H9 (cell line): ENCODE data around the gene IL1R2. TPM values are rescaled to one million over a fixed set of nuclear protein-coding genes. Genes with fewer than 3 reads are reported as not detected.

Experiments used
- DNase-seq: peaks from one replicate; pipeline ENCODE4 v3.0.0-alpha.2; 2017
- H2AFZ ChIP-seq: one replicate; pipeline ENCODE4 v1.6.1; 2013; ENCODE audit warnings: mild to moderate bottlenecking, low read length, control low read depth, moderate library complexity
- H2AK5ac ChIP-seq: 2 replicates; pipeline ENCODE4 v1.6.1; 2013; ENCODE audit warnings: low read length, control low read depth, mixed read lengths; ENCODE audit not compliant: insufficient read length
- H2BK120ac ChIP-seq: one replicate; pipeline ENCODE4 v1.6.1; 2013; ENCODE audit warnings: low read depth, mild to moderate bottlenecking, low read length, control low read depth, inconsistent platforms; ENCODE audit not compliant: poor library complexity, severe bottlenecking
- H2BK12ac ChIP-seq: 2 replicates; pipeline ENCODE4 v1.6.1; 2013; ENCODE audit warnings: low read length, control low read depth, mixed read lengths, low read depth; ENCODE audit not compliant: insufficient read length
- H2BK15ac ChIP-seq: 2 replicates; pipeline ENCODE4 v1.6.1; 2013; ENCODE audit warnings: low read depth, low read length, control low read depth
- H2BK20ac ChIP-seq: one replicate; pipeline ENCODE4 v1.6.1; 2013; ENCODE audit warnings: low read depth, mild to moderate bottlenecking, low read length, control low read depth, inconsistent platforms; ENCODE audit not compliant: poor library complexity, severe bottlenecking
- H2BK5ac ChIP-seq: 2 replicates; pipeline ENCODE4 v1.6.1; 2013; ENCODE audit warnings: low read length, control low read depth, mixed read lengths; ENCODE audit not compliant: insufficient read length
- H3K14ac ChIP-seq: 2 replicates; pipeline ENCODE4 v1.6.1; 2013; ENCODE audit warnings: low read length, control low read depth; ENCODE audit not compliant: insufficient read depth
- H3K18ac ChIP-seq: 2 replicates; pipeline ENCODE4 v1.6.1; 2013; ENCODE audit warnings: low read depth, mild to moderate bottlenecking, mixed read lengths, low read length, control low read depth; ENCODE audit not compliant: insufficient read length
- H3K23ac ChIP-seq: 2 replicates; pipeline ENCODE4 v1.6.1; 2013; ENCODE audit warnings: low read length, control low read depth, mixed read lengths, low read depth; ENCODE audit not compliant: insufficient read length
- H3K23me2 ChIP-seq: 2 replicates; pipeline ENCODE4 v1.6.1; 2013; ENCODE audit warnings: low read depth, mild to moderate bottlenecking, mixed read lengths, low read length, control low read depth; ENCODE audit not compliant: insufficient read length, poor library complexity, severe bottlenecking
- H3K27ac ChIP-seq: 2 replicates; pipeline ENCODE4 v1.5.1; 2013; ENCODE audit warnings: low read length, control low read depth, mixed read lengths, low read depth; ENCODE audit not compliant: insufficient read length
- H3K27me3 ChIP-seq: 2 replicates; pipeline ENCODE4 v1.6.1; 2013; ENCODE audit warnings: low read length, control low read depth, inconsistent platforms; ENCODE audit not compliant: insufficient read depth
- H3K4ac ChIP-seq: 2 replicates; pipeline ENCODE4 v1.6.1; 2013; ENCODE audit warnings: low read depth, mild to moderate bottlenecking, control low read depth, inconsistent platforms, low read length, moderate library complexity
- H3K4me1 ChIP-seq: 2 replicates; pipeline ENCODE4 v1.6.1; 2013; ENCODE audit warnings: low read length, control low read depth, inconsistent platforms; ENCODE audit not compliant: insufficient read depth
- H3K4me2 ChIP-seq: 2 replicates; pipeline ENCODE4 v1.6.1; 2013; ENCODE audit warnings: low read length, control low read depth, mixed read lengths; ENCODE audit not compliant: insufficient read length, insufficient read depth
- H3K56ac ChIP-seq: 2 replicates; pipeline ENCODE4 v1.6.1; 2013; ENCODE audit warnings: low read depth, mild to moderate bottlenecking, mixed read lengths, low read length, control low read depth; ENCODE audit not compliant: insufficient read length
- H3K79me1 ChIP-seq: 2 replicates; pipeline ENCODE4 v1.6.1; 2013; ENCODE audit warnings: low read depth, mild to moderate bottlenecking, moderate library complexity, low read length, control low read depth, inconsistent platforms; ENCODE audit not compliant: insufficient read depth, poor library complexity, severe bottlenecking
- H3K79me2 ChIP-seq: 2 replicates; pipeline ENCODE4 v1.6.1; 2013; ENCODE audit warnings: low read length, control low read depth, inconsistent platforms; ENCODE audit not compliant: insufficient read depth
- H3K9ac ChIP-seq: 2 replicates; pipeline ENCODE4 v1.6.1; 2013; ENCODE audit warnings: low read length, control low read depth, mixed read lengths; ENCODE audit not compliant: insufficient read length; ENCODE audit errors: extremely low read depth
- H3K9me3 ChIP-seq: one replicate; pipeline ENCODE4 v1.6.1; 2013; ENCODE audit warnings: low read depth, low read length, inconsistent platforms; ENCODE audit not compliant: control insufficient read depth
- H3T11ph ChIP-seq: one replicate; pipeline ENCODE4 v1.6.1; 2013; ENCODE audit warnings: mild to moderate bottlenecking, low read length, control low read depth, inconsistent platforms
- H4K20me1 ChIP-seq: one replicate; pipeline ENCODE4 v1.6.1; 2013; ENCODE audit not compliant: control insufficient read depth, insufficient read length, insufficient read depth
- H4K5ac ChIP-seq: 2 replicates; pipeline ENCODE4 v1.6.1; 2013; ENCODE audit warnings: low read depth, mild to moderate bottlenecking, mixed read lengths, low read length, control low read depth; ENCODE audit not compliant: insufficient read length
- H4K8ac ChIP-seq: replicated peaks from 2 replicates; pipeline ENCODE4 v1.6.1; 2013; ENCODE audit warnings: low read length, control low read depth, mixed read lengths, low read depth; ENCODE audit not compliant: insufficient read length
- H4K91ac ChIP-seq: 2 replicates; pipeline ENCODE4 v1.6.1; 2013; ENCODE audit warnings: low read depth, mild to moderate bottlenecking, moderate library complexity, mixed read lengths, low read length, control low read depth; ENCODE audit not compliant: insufficient read length
- H3K27ac Mint-ChIP-seq, 3 experiments: 2 replicates in 2 of 3; 3 replicates in 1 of 3; pipeline ENCODE4 v1.8.0; 2020 to 2021; ENCODE audit warnings: mixed read lengths in 3 of 3, mild to moderate bottlenecking in 1 of 3, moderate library complexity in 1 of 3
- H3K27me3 Mint-ChIP-seq: 2 replicates; pipeline ENCODE4 v1.8.0; 2021; ENCODE audit warnings: low read depth, mild to moderate bottlenecking, moderate library complexity, mixed read lengths
- H3K36me3 Mint-ChIP-seq, 3 experiments: 2 replicates in 2 of 3; 3 replicates in 1 of 3; pipeline ENCODE4 v1.8.0; 2020 to 2021; ENCODE audit warnings: low read depth in 3 of 3, mixed read lengths in 3 of 3; ENCODE audit not compliant: insufficient read depth in 1 of 3
- H3K4me1 Mint-ChIP-seq, 2 experiments: 2 replicates each; pipeline ENCODE4 v1.8.0; 2020; ENCODE audit warnings: mixed read lengths in 2 of 2
- H3K4me3 Mint-ChIP-seq, 2 experiments: 2 replicates in 1 of 2; 3 replicates in 1 of 2; pipeline ENCODE4 v1.8.0; 2020 to 2021; ENCODE audit warnings: mild to moderate bottlenecking in 2 of 2, mixed read lengths in 2 of 2, moderate library complexity in 1 of 2
- H3K9me3 Mint-ChIP-seq, 2 experiments: 2 replicates in 1 of 2; 3 replicates in 1 of 2; pipeline ENCODE4 v1.8.0; 2020; ENCODE audit warnings: mild to moderate bottlenecking in 2 of 2, mixed read lengths in 2 of 2, moderate library complexity in 1 of 2
- WGBS: extraction: QIAGEN DNeasy Blood & Tissue Kit; methylation state at CpG from one replicate; pipeline ENCODE4 v1.1.7; 2013; ENCODE audit warnings: missing lambda C conversion rate, low lambda C conversion rate, mixed read lengths; ENCODE audit not compliant: insufficient read length; ENCODE audit errors: extremely low coverage; 5-methylcytosine and 5-hydroxymethylcytosine counted together
- total RNA-seq: library from RNA; stranded (reverse); gene quantifications from 2 replicates; pipeline ENCODE4 v1.2.1, GENCODE V29; 2021
- TF ChIP-seq, protein P1 (sequence below): fragments of 200-600 bp; sonication (generic); conservative IDR thresholded peaks from 3 replicates; pipeline ENCODE4 v1.8.0; 2021; ENCODE audit warnings: antibody characterized with exemption, mild to moderate bottlenecking

The IL1R2 gene
- total RNA-seq, 1 experiment from 2014 or later, result not detected

DNA sequence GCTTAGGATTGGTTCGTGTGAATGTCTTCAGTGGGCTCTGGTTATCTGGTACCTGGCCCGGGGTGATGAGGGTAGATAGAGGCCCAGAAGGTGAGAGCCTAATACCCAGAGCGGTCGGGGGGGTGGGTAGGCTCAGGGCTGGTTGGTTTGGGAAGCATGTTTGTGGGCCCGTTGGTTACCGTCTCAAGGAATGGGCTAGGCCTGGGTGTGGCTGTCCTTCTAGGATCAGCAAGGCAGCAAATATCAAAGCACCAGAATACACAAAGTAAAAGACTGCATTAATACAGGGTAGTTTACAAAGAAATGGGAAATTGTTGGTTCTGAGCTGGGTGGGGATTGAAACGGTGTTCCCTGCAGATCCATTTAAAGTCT lies 6.0 kb upstream of the IL1R2 start:
- Histone ChIP-seq H3K4ac (no peak overlapping the region), H4K91ac (no peak overlapping the region), H2BK20ac (no peak overlapping the region), H2BK5ac (no peak overlapping the region), H3K23ac (no peak overlapping the region), H2AFZ (no peak overlapping the region), H2BK120ac (no peak overlapping the region), H3T11ph (no peak overlapping the region), H3K18ac (no peak overlapping the region), H2AK5ac (no peak overlapping the region), H3K14ac (no peak overlapping the region), H3K27ac (no peak overlapping the region), H3K4me2 (no peak overlapping the region), H3K4me1 (peaks cover 3% of the 10 kb centered on the region; the same call in 1 of the 2 replicates), H4K8ac (no peak overlapping the region), H3K79me1 (no peaks in the 10 kb centered on the region), H3K79me2 (no peaks in the 10 kb centered on the region), H4K5ac (no peak overlapping the region), H3K27me3 (no peaks in the 10 kb centered on the region), H3K9ac (no peak overlapping the region), H2BK15ac (no peak overlapping the region), H3K9me3 (no peaks in the 10 kb centered on the region), H2BK12ac (no peak overlapping the region), H4K20me1 (no peaks in the 10 kb centered on the region), H3K56ac (no peak overlapping the region), H3K23me2 (no peaks in the 10 kb centered on the region)
- H3K36me3 Mint-ChIP-seq, result no peaks in the 10 kb centered on the region
- no peak for DNase-seq
- peaks cover 20 to 28% of the 10 kb centered on the region in 2 experiments for H3K4me1 Mint-ChIP-seq
- no CpG with 5 or more reads among the region's 7 CpGs for WGBS
- H3K27me3 Mint-ChIP-seq, result no peaks in the 10 kb centered on the region
- H3K4me3 Mint-ChIP-seq, result no peak overlapping the region
- no peaks in the 10 kb centered on the region for H3K9me3 Mint-ChIP-seq
- H3K27ac Mint-ChIP-seq, result no peak overlapping the region; a peak in 1 of 7 replicates
- TF ChIP-seq, protein P1, sequence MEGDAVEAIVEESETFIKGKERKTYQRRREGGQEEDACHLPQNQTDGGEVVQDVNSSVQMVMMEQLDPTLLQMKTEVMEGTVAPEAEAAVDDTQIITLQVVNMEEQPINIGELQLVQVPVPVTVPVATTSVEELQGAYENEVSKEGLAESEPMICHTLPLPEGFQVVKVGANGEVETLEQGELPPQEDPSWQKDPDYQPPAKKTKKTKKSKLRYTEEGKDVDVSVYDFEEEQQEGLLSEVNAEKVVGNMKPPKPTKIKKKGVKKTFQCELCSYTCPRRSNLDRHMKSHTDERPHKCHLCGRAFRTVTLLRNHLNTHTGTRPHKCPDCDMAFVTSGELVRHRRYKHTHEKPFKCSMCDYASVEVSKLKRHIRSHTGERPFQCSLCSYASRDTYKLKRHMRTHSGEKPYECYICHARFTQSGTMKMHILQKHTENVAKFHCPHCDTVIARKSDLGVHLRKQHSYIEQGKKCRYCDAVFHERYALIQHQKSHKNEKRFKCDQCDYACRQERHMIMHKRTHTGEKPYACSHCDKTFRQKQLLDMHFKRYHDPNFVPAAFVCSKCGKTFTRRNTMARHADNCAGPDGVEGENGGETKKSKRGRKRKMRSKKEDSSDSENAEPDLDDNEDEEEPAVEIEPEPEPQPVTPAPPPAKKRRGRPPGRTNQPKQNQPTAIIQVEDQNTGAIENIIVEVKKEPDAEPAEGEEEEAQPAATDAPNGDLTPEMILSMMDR, result no peak
